Stomach (tissue), 9 donors: ENCODE results near the gene ING3. TPM values are rescaled to one million over a fixed set of nuclear protein-coding genes. Genes with fewer than 3 reads are reported as not detected.
A peak's percentile ranks its signal among the peaks of the same experiment; 100 is the strongest.

Experiments
- DNase-seq, 2 donors: peaks; one replicate each; pipeline versions ENCODE4 v3.0.0 to v3.0.0-alpha.2; 2013 to 2019
- H3K27ac ChIP-seq, 5 donors: fragments of 200-600 bp in 4 of 5; sonication (generic) in 4 of 5; one replicate each; pipeline ENCODE4 v1.5.1; 2013 to 2019; ENCODE audit warnings: mild to moderate bottlenecking in 1 of 5, moderate library complexity in 1 of 5
- H3K27me3 ChIP-seq, 3 donors: fragments of 200-600 bp; sonication (generic); one replicate each; pipeline ENCODE4 v1.5.1; 2017 to 2019; ENCODE audit warnings: mixed run types in 1 of 3
- H3K36me3 ChIP-seq, 4 donors: fragments of 200-600 bp; sonication (generic); 1 replicate in 3 of 4; 2 replicates in 1 of 4; pipeline ENCODE4 v1.5.1; 2016 to 2019
- H3K4me1 ChIP-seq, 4 donors: fragments of 200-600 bp; sonication (generic); one replicate each; pipeline ENCODE4 v1.5.1; 2016 to 2019
- H3K4me3 ChIP-seq, 4 donors: fragments of 200-600 bp; sonication (generic) in 3 of 4; one replicate each; pipeline ENCODE4 v1.5.1; 2016 to 2019; ENCODE audit warnings: mild to moderate bottlenecking in 1 of 4
- H3K9me3 ChIP-seq, 4 donors: fragments of 200-600 bp; sonication (generic); one replicate each; pipeline ENCODE4 v1.5.1; 2016 to 2019
- CTCF ChIP-seq, 7 experiments: fragments of 450-650 bp in 4 of 7; fragments of 200-600 bp in 3 of 7; sonication (generic) in 3 of 7; IDR thresholded peaks; one replicate each; pipeline ENCODE4 v1.5.1; 2016 to 2019; ENCODE audit warnings: antibody characterized with exemption in 7 of 7, control low read depth in 2 of 7, mild to moderate bottlenecking in 1 of 7
- EP300 ChIP-seq: sonication (generic); formaldehyde crosslinking; IDR thresholded peaks from one replicate; pipeline ENCODE4 v1.6.1; 2017; ENCODE audit warnings: antibody characterized with exemption
- POLR2A ChIP-seq, 4 donors: fragments of 450-650 bp; IDR thresholded peaks; one replicate each; pipeline ENCODE4 v1.6.1; 2016; ENCODE audit warnings: antibody characterized with exemption in 4 of 4, control low read depth in 2 of 4, mild to moderate bottlenecking in 1 of 4, moderate library complexity in 1 of 4
- POLR2AphosphoS5 ChIP-seq, 3 donors: sonication (generic); formaldehyde crosslinking; IDR thresholded peaks; one replicate each; pipeline ENCODE4 v1.6.1; 2016; ENCODE audit warnings: antibody characterized with exemption in 3 of 3
- WGBS, 5 donors: extraction: QIAGEN DNeasy Blood & Tissue Kit in 3 of 5; methylation state at CpG; one replicate each; pipeline versions ENCODE4 v1.1.5 to v1.1.7; 2013 to 2018; 5-methylcytosine and 5-hydroxymethylcytosine counted together
- intact Hi-C: fragments of 100-400 bp; cut with DNase I; formaldehyde crosslinking; loops from one replicate; pipeline ENCODE4 v1.15.1; 2023; ENCODE audit warnings: low total_unique reads
- polyA plus RNA-seq, 3 donors: library from polyadenylated mRNA; stranded (reverse); fragments of 200-250 nt; gene quantifications; one replicate each; pipeline ENCODE4 v1.2.3, GENCODE V29; 2013
- total RNA-seq, 5 donors: library from RNA; depleted of rRNA; stranded (reverse); fragments of >200 nt; gene quantifications; one replicate each; pipeline versions ENCODE4 v1.1.0 to v1.2.3, GENCODE V29; 2014 to 2016
- donor health status: healthy with polysubstance abuse.
- donor health status: Bipolar disorder and iron deficiency.
- donor health status: healthy.

ING3 gene
- total and polyA plus RNA-seq, 8 donors = 6.3 to 37.1 (median 16.2) TPM

- 32 to 48% (median 36%) methylated on average over 1 of the region's 1 CpG for WGBS, 5 donors
- Histone ChIP-seq H3K4me3 (no peak overlapping the region), H3K27ac (no peak overlapping the region), H3K4me1 (no peaks in the 10 kb centered on the region), H3K9me3 (no peaks in the 10 kb centered on the region), H3K36me3 (no peaks in the 10 kb centered on the region), H3K27me3 (no peaks in the 10 kb centered on the region)
- intact Hi-C loops = no loop called here
- no peak for TF ChIP-seq POLR2A (IDR thresholded peaks at IDR 0.05)
- no peak for TF ChIP-seq CTCF (IDR thresholded peaks at IDR 0.05)
- no peak for TF ChIP-seq POLR2AphosphoS5 (IDR thresholded peaks at IDR 0.05)
- TF ChIP-seq EP300 = no peak
- no peak for DNase-seq
These were observed 19.3 kb upstream of the ING3 start for GRCh38 chr7:120931243-120931642.

- TF ChIP-seq CTCF (IDR thresholded peaks at IDR 0.05) (no peak), POLR2A (IDR thresholded peaks at IDR 0.05) (no peak), POLR2AphosphoS5 (IDR thresholded peaks at IDR 0.05) (no peak), EP300 (no peak)
- Histone ChIP-seq H3K4me1 (no peaks in the 10 kb centered on the region), H3K36me3 (no peaks in the 10 kb centered on the region), H3K4me3 (no peak overlapping the region), H3K27ac (no peak overlapping the region), H3K9me3 (no peaks in the 10 kb centered on the region), H3K27me3 (no peaks in the 10 kb centered on the region)
- intact Hi-C loops = no loop called here
- WGBS, 5 donors = 64 to 84% (median 70%) methylated on average over 1 of the region's 1 CpG
- no peak for DNase-seq
These were observed 17.1 kb upstream of the ING3 start for GRCh38 chr7:120933475-120933874.

- H3K27ac ChIP-seq = no peak overlapping the region
- no peaks in the 10 kb centered on the region for H3K36me3 ChIP-seq
- intact Hi-C loops = no loop called here
- 61 to 96% (median 92%) methylated on average over 3 of the region's 3 CpGs for WGBS, 5 donors
- no peaks in the 10 kb centered on the region for H3K4me1 ChIP-seq
- DNase-seq = no peak
- no peaks in the 10 kb centered on the region for H3K9me3 ChIP-seq
- TF ChIP-seq POLR2A (IDR thresholded peaks at IDR 0.05) (no peak), CTCF (IDR thresholded peaks at IDR 0.05) (no peak), EP300 (no peak), POLR2AphosphoS5 (IDR thresholded peaks at IDR 0.05) (no peak)
- H3K4me3 ChIP-seq = no peak overlapping the region
- H3K27me3 ChIP-seq = no peaks in the 10 kb centered on the region
These were observed 11.2 kb upstream of the ING3 start for GRCh38 chr7:120939345-120939744.

- intact Hi-C loops = loop anchor here (5.0 kb wide), 1 partner anchor 139 kb away; no protein-coding TSS in a partner anchor
- 3 to 20% (median 14%) methylated on average over 1 of the region's 1 CpG for WGBS, 5 donors
- H3K27me3 ChIP-seq = no peaks in the 10 kb centered on the region
- H3K9me3 ChIP-seq = no peaks in the 10 kb centered on the region
- no peak for TF ChIP-seq EP300
- TF ChIP-seq CTCF (IDR thresholded peaks at IDR 0.05) = peak in 1 of 7 experiments; percentile 32
- TF ChIP-seq POLR2A (IDR thresholded peaks at IDR 0.05) = no peak
- no peak for TF ChIP-seq POLR2AphosphoS5 (IDR thresholded peaks at IDR 0.05)
- no peak overlapping the region for H3K27ac ChIP-seq
- DNase-seq = peak in 1 of 2 donors; percentile 22
- H3K36me3 ChIP-seq = no peaks in the 10 kb centered on the region
- no peaks in the 10 kb centered on the region for H3K4me1 ChIP-seq
- H3K4me3 ChIP-seq = no peak overlapping the region
These were observed 9.5 kb upstream of the ING3 start for GRCh38 chr7:120941064-120941463.
